Neuronal stem cell (in vitro differentiated cells): Measurements from ENCODE around the gene FOXD3.
A peak's percentile ranks its signal among the peaks of the same experiment; 100 is the strongest.

Experiments
- DNase-seq: peaks from one replicate; pipeline ENCODE4 v3.0.0-alpha.2; 2013; ENCODE audit warnings: low spot score
- H2AFZ ChIP-seq: one replicate; pipeline ENCODE4 v1.6.1; 2013; ENCODE audit warnings: mild to moderate bottlenecking, low read length, inconsistent platforms
- H2AK5ac ChIP-seq: 2 replicates; pipeline ENCODE4 v1.6.1; 2013; ENCODE audit warnings: low read depth, mild to moderate bottlenecking, inconsistent platforms, low read length, moderate library complexity, mixed read lengths
- H2BK120ac ChIP-seq: 2 replicates; pipeline ENCODE4 v1.6.1; 2013; ENCODE audit warnings: low read depth, mild to moderate bottlenecking, inconsistent platforms, low read length, moderate library complexity, mixed read lengths
- H2BK12ac ChIP-seq: one replicate; pipeline ENCODE4 v1.6.1; 2013; ENCODE audit warnings: low read length, inconsistent platforms
- H2BK15ac ChIP-seq: 2 replicates; pipeline ENCODE4 v1.6.1; 2013; ENCODE audit warnings: mild to moderate bottlenecking, low read length, inconsistent platforms, mixed read lengths
- H2BK5ac ChIP-seq: one replicate; pipeline ENCODE4 v1.6.1; 2013; ENCODE audit warnings: inconsistent platforms, mild to moderate bottlenecking, low read length, moderate library complexity
- H3K14ac ChIP-seq: one replicate; pipeline ENCODE4 v1.6.1; 2013; ENCODE audit warnings: low read length, inconsistent platforms
- H3K18ac ChIP-seq: 2 replicates; pipeline ENCODE4 v1.6.1; 2013; ENCODE audit warnings: low read length, inconsistent platforms
- H3K23ac ChIP-seq: 2 replicates; pipeline ENCODE4 v1.6.1; 2013; ENCODE audit warnings: low read depth, mild to moderate bottlenecking, mixed read lengths, low read length, inconsistent platforms; ENCODE audit not compliant: poor library complexity
- H3K27ac ChIP-seq: replicated peaks from 3 replicates; pipeline ENCODE4 v1.5.1; 2013; ENCODE audit warnings: low read length, inconsistent platforms
- H3K27me3 ChIP-seq, 3 experiments: 2 replicates each; pipeline ENCODE4 v1.6.1; 2013; ENCODE audit warnings: low read length in 3 of 3, mild to moderate bottlenecking in 2 of 3, inconsistent platforms in 1 of 3, low read depth in 1 of 3, mixed read lengths in 1 of 3, moderate library complexity in 1 of 3; ENCODE audit not compliant: control insufficient read depth in 3 of 3, insufficient read depth in 3 of 3
- H3K36me3 ChIP-seq, 2 donors: replicated peaks in 1 of 2; 2 replicates each; pipeline ENCODE4 v1.6.1; 2013; ENCODE audit warnings: low read length in 2 of 2; ENCODE audit not compliant: control insufficient read depth in 2 of 2, insufficient read depth in 2 of 2
- H3K4ac ChIP-seq: 2 replicates; pipeline ENCODE4 v1.6.1; 2013; ENCODE audit warnings: inconsistent platforms, mild to moderate bottlenecking, low read length, moderate library complexity
- H3K4me1 ChIP-seq, 2 donors: 1 replicate in 1 of 2; 2 replicates in 1 of 2; pipeline ENCODE4 v1.6.1; 2013; ENCODE audit warnings: low read length in 2 of 2, low read depth in 1 of 2; ENCODE audit not compliant: control insufficient read depth in 2 of 2, insufficient read depth in 1 of 2
- H3K4me2 ChIP-seq: one replicate; pipeline ENCODE4 v1.6.1; 2013; ENCODE audit warnings: mild to moderate bottlenecking, low read length, inconsistent platforms; ENCODE audit not compliant: insufficient read depth, poor library complexity, severe bottlenecking
- H3K4me3 ChIP-seq, 2 donors: 2 replicates each; pipeline ENCODE4 v1.5.1; 2013; ENCODE audit warnings: low read length in 2 of 2, mild to moderate bottlenecking in 2 of 2, inconsistent platforms in 1 of 2, moderate library complexity in 1 of 2
- H3K79me1 ChIP-seq: one replicate; pipeline ENCODE4 v1.6.1; 2013; ENCODE audit warnings: low read depth, mild to moderate bottlenecking, inconsistent platforms, low read length, moderate library complexity
- H3K9ac ChIP-seq: one replicate; pipeline ENCODE4 v1.6.1; 2013; ENCODE audit warnings: mild to moderate bottlenecking, low read depth, low read length, inconsistent platforms; ENCODE audit not compliant: poor library complexity
- H3K9me3 ChIP-seq, 2 donors: replicated peaks in 1 of 2; 2 replicates each; pipeline versions ENCODE3 to v1.6.1; 2013; ENCODE audit warnings: low read length in 2 of 2, mild to moderate bottlenecking in 2 of 2, inconsistent platforms in 1 of 2, low read depth in 1 of 2, mixed read lengths in 1 of 2, moderate library complexity in 1 of 2; ENCODE audit not compliant: control insufficient read depth in 2 of 2, insufficient read depth in 1 of 2
- H4K8ac ChIP-seq: one replicate; pipeline ENCODE4 v1.6.1; 2013; ENCODE audit warnings: low read depth, mild to moderate bottlenecking, inconsistent platforms, low read length, moderate library complexity
- H4K91ac ChIP-seq: one replicate; pipeline ENCODE4 v1.6.1; 2013; ENCODE audit warnings: low read length, low read depth, mild to moderate bottlenecking, inconsistent platforms; ENCODE audit not compliant: poor library complexity
- WGBS, 2 donors: extraction: QIAGEN DNeasy Blood & Tissue Kit; methylation state at CpG; one replicate each; pipeline ENCODE4 v1.1.7; 2013; ENCODE audit warnings: missing lambda C conversion rate in 2 of 2, mixed read lengths in 1 of 2; ENCODE audit not compliant: insufficient read length in 2 of 2, insufficient replicate concordance in 1 of 2; ENCODE audit errors: extremely low coverage in 2 of 2; 5-methylcytosine and 5-hydroxymethylcytosine counted together

The FOXD3 gene

GRCh38 chr1:63324779-63325119 lies 2.4 kb downstream of the FOXD3 start:
- H3K4me2 ChIP-seq, result no peak overlapping the region
- no peak overlapping the region for H3K23ac ChIP-seq
- no peak overlapping the region for H3K14ac ChIP-seq
- no peaks in the 10 kb centered on the region for H3K36me3 ChIP-seq
- H3K4me3 ChIP-seq, result no peak overlapping the region
- H2AK5ac ChIP-seq, result no peak overlapping the region
- H3K79me1 ChIP-seq, result no peaks in the 10 kb centered on the region
- H4K91ac ChIP-seq, result no peak overlapping the region
- H3K4ac ChIP-seq, result no peak overlapping the region
- no peak overlapping the region for H3K18ac ChIP-seq
- no peak overlapping the region for H2BK5ac ChIP-seq
- no peak overlapping the region for H3K9ac ChIP-seq
- H3K27me3 ChIP-seq, result peaks cover 65 to 100% (median 90%) of the 10 kb centered on the region in 3 experiments
- H3K27ac ChIP-seq, result no peak overlapping the region
- no peak overlapping the region for H4K8ac ChIP-seq
- no peak overlapping the region for H2BK12ac ChIP-seq
- no peaks in the 10 kb centered on the region for H3K9me3 ChIP-seq
- no CpG with 5 or more reads among the region's 7 CpGs for WGBS, 2 donors
- no peak overlapping the region for H2BK15ac ChIP-seq
- H3K4me1 ChIP-seq, result peaks cover 0 to 2% of the 10 kb centered on the region in 2 donors
- H2AFZ ChIP-seq, result no peak overlapping the region
- DNase-seq, result no peak
- no peak overlapping the region for H2BK120ac ChIP-seq

DNA sequence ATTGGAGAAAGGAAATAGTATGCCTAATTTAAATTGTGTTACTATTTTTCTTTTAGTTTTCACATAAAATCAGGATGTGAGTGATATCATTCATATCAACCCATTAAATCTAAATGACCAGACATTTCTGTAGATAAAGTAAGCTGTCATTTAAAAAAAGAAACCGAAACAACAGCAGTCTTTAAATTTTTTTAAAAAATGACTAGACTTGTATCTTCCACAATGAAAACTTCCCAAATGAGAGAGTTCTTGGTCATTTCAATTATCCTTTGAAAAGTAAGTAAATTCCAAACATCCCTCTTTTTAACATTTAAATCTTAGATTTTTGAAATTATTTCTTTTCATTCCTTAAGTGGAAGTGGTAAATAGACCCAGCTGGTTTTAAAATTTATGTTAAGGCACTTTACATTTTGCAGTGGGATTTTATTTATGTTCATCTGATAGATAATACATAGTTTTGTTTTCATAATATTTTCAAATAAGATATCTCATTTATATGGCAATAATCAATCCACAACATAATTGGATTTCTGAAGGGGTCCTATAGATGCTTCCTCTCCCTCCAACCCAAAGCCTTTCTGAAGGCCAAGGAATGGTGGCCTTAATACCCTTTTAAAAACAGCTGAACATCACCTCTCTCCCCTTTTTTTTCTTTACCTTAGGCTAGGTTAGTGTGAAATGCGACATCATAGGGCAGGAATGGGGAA lies 3.1 kb downstream of the FOXD3 start:
- Histone ChIP-seq H3K4me3 (no peak overlapping the region), H2BK15ac (no peak overlapping the region), H2BK120ac (no peak overlapping the region), H3K9me3 (no peaks in the 10 kb centered on the region), H3K18ac (no peak overlapping the region), H3K27me3 (peaks cover 65 to 100% (median 90%) of the 10 kb centered on the region in 3 experiments), H3K23ac (no peak overlapping the region), H3K9ac (no peak overlapping the region), H2AK5ac (no peak overlapping the region), H2BK12ac (no peak overlapping the region), H3K36me3 (no peaks in the 10 kb centered on the region), H3K27ac (no peak overlapping the region), H4K8ac (no peak overlapping the region), H2AFZ (no peak overlapping the region), H3K14ac (no peak overlapping the region), H3K4me1 (peaks cover 0 to 6% of the 10 kb centered on the region in 2 donors), H2BK5ac (no peak overlapping the region), H4K91ac (no peak overlapping the region), H3K4me2 (no peak overlapping the region), H3K79me1 (no peaks in the 10 kb centered on the region), H3K4ac (no peak overlapping the region)
- no CpG with 5 or more reads among the region's 2 CpGs for WGBS, 2 donors
- DNase-seq, result peak; percentile 15

DNA sequence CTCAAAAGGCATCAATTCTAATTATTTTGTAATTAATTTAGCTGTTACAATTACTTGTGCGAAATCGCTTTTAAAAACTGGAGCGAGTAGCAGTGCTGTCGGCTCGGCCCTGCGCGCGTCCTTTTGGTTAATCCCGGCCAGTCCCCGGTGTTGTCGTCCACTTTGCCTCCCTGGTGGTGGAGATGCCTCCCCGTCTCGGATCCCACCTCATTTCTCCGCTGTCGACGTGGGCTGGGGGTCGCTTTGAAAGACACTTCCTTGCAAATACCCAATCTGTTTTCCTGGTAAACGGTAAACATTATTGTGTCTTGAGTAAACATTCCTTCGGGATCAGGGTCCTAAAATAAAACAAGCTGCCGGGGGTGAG lies 3.7 kb downstream of the FOXD3 start:
- Histone ChIP-seq H2AK5ac (no peak overlapping the region), H3K36me3 (no peaks in the 10 kb centered on the region), H3K14ac (no peak overlapping the region), H2BK12ac (no peak overlapping the region), H3K23ac (no peak overlapping the region), H2AFZ (no peak overlapping the region), H3K9ac (no peak overlapping the region), H3K4me1 (peaks cover 0 to 8% of the 10 kb centered on the region in 2 donors), H3K4me2 (no peak overlapping the region), H3K79me1 (no peaks in the 10 kb centered on the region), H3K9me3 (peaks cover 0 to 2% of the 10 kb centered on the region in 2 donors), H3K4ac (no peak overlapping the region), H3K27me3 (peaks cover 64 to 100% (median 90%) of the 10 kb centered on the region in 3 experiments), H3K27ac (no peak overlapping the region), H3K18ac (no peak overlapping the region), H4K8ac (no peak overlapping the region), H3K4me3 (no peak overlapping the region), H2BK5ac (no peak overlapping the region), H2BK120ac (no peak overlapping the region), H4K91ac (no peak overlapping the region), H2BK15ac (no peak overlapping the region)
- no peak for DNase-seq
- no CpG with 5 or more reads among the region's 20 CpGs for WGBS, 2 donors

GRCh38 chr1:63326473-63327380 lies 4.4 kb downstream of the FOXD3 start:
- Histone ChIP-seq H3K27me3 (peaks cover 57 to 100% (median 87%) of the 10 kb centered on the region in 3 experiments), H3K9ac (no peak overlapping the region), H3K27ac (no peak overlapping the region), H2BK5ac (no peak overlapping the region), H3K4me1 (peaks cover 0 to 7% of the 10 kb centered on the region in 2 donors), H3K23ac (no peak overlapping the region), H3K79me1 (no peaks in the 10 kb centered on the region), H4K91ac (no peak overlapping the region), H3K14ac (no peak overlapping the region), H3K9me3 (peaks cover 0 to 2% of the 10 kb centered on the region in 2 donors), H3K4me3 (no peak overlapping the region), H2BK12ac (no peak overlapping the region), H3K18ac (no peak overlapping the region), H3K4me2 (no peak overlapping the region), H2BK120ac (no peak overlapping the region), H3K36me3 (no peaks in the 10 kb centered on the region), H2BK15ac (no peak overlapping the region), H2AFZ (peak overlapping the region; percentile 49), H4K8ac (no peak overlapping the region), H2AK5ac (no peak overlapping the region), H3K4ac (no peak overlapping the region)
- no peak for DNase-seq
- no CpG with 5 or more reads among the region's 37 CpGs for WGBS, 2 donors
